PFSK-1 (cell line): ENCODE results near the gene TMPRSS7.

ENCODE experiments used
- FOXP2 ChIP-seq: optimal IDR thresholded peaks from 2 replicates; pipeline ENCODE3; 2011; ENCODE audit warnings: borderline replicate concordance, control low read depth, inconsistent platforms; ENCODE audit not compliant: insufficient read depth; ENCODE audit errors: extremely low read length, extremely low read depth
- POLR2AphosphoS5 ChIP-seq: IDR thresholded peaks from 2 replicates; pipeline ENCODE4 v1.6.1; 2012; ENCODE audit warnings: low read depth, mild to moderate bottlenecking, control low read depth, low read length, moderate library complexity
- REST ChIP-seq, 2 experiments: IDR thresholded peaks; 2 replicates each; pipeline versions ENCODE4 v1.6.1 to v1.8.0; 2011 to 2012; ENCODE audit warnings: low read depth in 2 of 2, low read length in 2 of 2, control low read depth in 1 of 2, inconsistent platforms in 1 of 2, mild to moderate bottlenecking in 1 of 2, moderate library complexity in 1 of 2; ENCODE audit not compliant: insufficient read depth in 1 of 2
- SIN3A ChIP-seq: IDR thresholded peaks from 2 replicates; pipeline ENCODE4 v1.6.1; 2012; ENCODE audit warnings: mild to moderate bottlenecking, low read length, moderate library complexity, borderline replicate concordance; ENCODE audit not compliant: insufficient read depth
- TAF1 ChIP-seq: IDR thresholded peaks from 2 replicates; pipeline ENCODE4 v1.6.1; 2012; ENCODE audit warnings: low read length, control low read depth, borderline replicate concordance; ENCODE audit not compliant: insufficient read depth

TMPRSS7 gene

GRCh38 chr3:112002096-112002971, 32.2 kb upstream of the TMPRSS7 start:
- TF ChIP-seq SIN3A (no peak), FOXP2 (no peak), REST (IDR thresholded peaks at IDR 0.05; ENCODE audit: insufficient read depth in 1 of 2, low read depth in 2 of 2, low read length in 2 of 2) (no peak), POLR2AphosphoS5 (no peak)

- no peak for TF ChIP-seq SIN3A
- TF ChIP-seq TAF1, result no peak
- TF ChIP-seq FOXP2, result no peak
- no peak for TF ChIP-seq POLR2AphosphoS5
Measured at GRCh38 chr3:112003321-112004080, 31.0 kb upstream of the TMPRSS7 start.

- TF ChIP-seq FOXP2 (no peak), REST (IDR thresholded peaks at IDR 0.05; ENCODE audit: insufficient read depth in 1 of 2, low read depth in 2 of 2, low read length in 2 of 2) (no peak), TAF1 (no peak), SIN3A (no peak), POLR2AphosphoS5 (no peak)
Measured at GRCh38 chr3:112004187-112004586, 30.3 kb upstream of the TMPRSS7 start.

GRCh38 chr3:112004669-112005068, 29.9 kb upstream of the TMPRSS7 start:
- TF ChIP-seq SIN3A, result no peak

- TF ChIP-seq TAF1 (no peak), REST (IDR thresholded peaks at IDR 0.05; ENCODE audit: insufficient read depth in 1 of 2, low read depth in 2 of 2, low read length in 2 of 2) (no peak), SIN3A (no peak), POLR2AphosphoS5 (no peak), FOXP2 (no peak)
Measured at GRCh38 chr3:112005091-112005672, 29.4 kb upstream of the TMPRSS7 start.

- no peak for TF ChIP-seq POLR2AphosphoS5
- TF ChIP-seq SIN3A, result no peak
- TF ChIP-seq FOXP2, result no peak
- TF ChIP-seq TAF1, result no peak
- no peak for TF ChIP-seq REST (IDR thresholded peaks at IDR 0.05; ENCODE audit: insufficient read depth in 1 of 2, low read depth in 2 of 2, low read length in 2 of 2)
Measured at GRCh38 chr3:112007633-112008032, 26.9 kb upstream of the TMPRSS7 start.
